ENCODE data around the gene P2RX2. TPM values are rescaled to one million over a fixed set of nuclear protein-coding genes. Genes with fewer than 3 reads are reported as not detected.
A peak's percentile ranks its signal among the peaks of the same experiment; 100 is the strongest.

Gene P2RX2
- total RNA-seq, 1 experiment from 2014 or later: not detected

- H2AFZ ChIP-seq (ENCODE audit: low read depth, low read length, poor library complexity, severe bottlenecking): peak overlapping the region; percentile 87
These were observed 3.6 kb upstream of the P2RX2 start for GRCh38 chr12:132614861-132615578.

More at GRCh38 chr12:132614861-132615578, 3.6 kb upstream of the P2RX2 start:
- H3K9me2 ChIP-seq (ENCODE audit: insufficient read depth): no peaks in the 10 kb centered on the region
- H3K9ac ChIP-seq (ENCODE audit: low read length): peak overlapping the region; percentile 25; the same call in 1 of the 2 replicates
- peak overlapping the region; percentile 59 for H3K4me2 ChIP-seq (ENCODE audit: low read length)
- DNase-seq (ENCODE audit: low read depth, low spot score) (peak; percentile 76), ATAC-seq (peak; percentile 96)
- H3K9me3 ChIP-seq (ENCODE audit: control insufficient read depth in 1 of 2, insufficient read depth in 1 of 2, low read depth in 1 of 2, low read length in 2 of 2): no peaks in the 10 kb centered on the region
- BruUV-seq (replicated peaks): no TSS peak
- no peak overlapping the region for H3K27ac ChIP-seq (ENCODE audit: low read depth, low read length)
- TF ChIP-seq YY1 (IDR thresholded peaks at IDR 0.05; ENCODE audit: extremely low read depth, insufficient replicate concordance, low read depth, low read length) (peak; percentile 29), CTCF (IDR thresholded peaks at IDR 0.05 in 2 of 3, conservative IDR thresholded peaks at IDR 0.05 in 1 of 3; ENCODE audit: borderline replicate concordance in 1 of 3, insufficient read depth in 1 of 3, low read depth in 2 of 3, low read length in 2 of 3) (peak; percentile 84 to 94 (median 94)), RAD21 (IDR thresholded peaks at IDR 0.05; ENCODE audit: low read depth) (peak; percentile 98), CBX3 (IDR thresholded peaks at IDR 0.05; ENCODE audit: low read depth) (peak; percentile 52; the same call in 1 of the 2 replicates), CEBPB (IDR thresholded peaks at IDR 0.05; ENCODE audit: low read depth) (no peak)
- TF ChIP-seq, protein P1, sequence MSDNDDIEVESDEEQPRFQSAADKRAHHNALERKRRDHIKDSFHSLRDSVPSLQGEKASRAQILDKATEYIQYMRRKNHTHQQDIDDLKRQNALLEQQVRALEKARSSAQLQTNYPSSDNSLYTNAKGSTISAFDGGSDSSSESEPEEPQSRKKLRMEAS (IDR thresholded peaks at IDR 0.05): peak; percentile 82
- H3K79me2 ChIP-seq (ENCODE audit: insufficient read depth, low read length): no peaks in the 10 kb centered on the region
- no peaks in the 10 kb centered on the region for H3K27me3 ChIP-seq (ENCODE audit: insufficient read depth, low read length)
- intact Hi-C loops (cut with micrococcal nuclease): loop anchor here (1.0 to 5.0 kb wide), 5 partner anchors 15 to 463 kb away; no protein-coding TSS in a partner anchor
- ChIA-PET RAD21 (ENCODE audit: low non-redundant PET in 1 of 2, low total read pairs in 2 of 2, uncharacterized antibody in 2 of 2, unreplicated experiment in 2 of 2) (interaction anchor here (1.0 to 1.8 kb wide), 4 partner anchors 54 to 201 kb away, joined by 4 to 7 read pairs (median 6); no protein-coding TSS in a partner anchor), CTCF (interaction anchor here (0.6 to 2.8 kb wide), 12 partner anchors 8 to 461 kb away, joined by 3 to 46 read pairs (median 6); no protein-coding TSS in a partner anchor), POLR2A (no interaction called here)
- no peaks in the 10 kb centered on the region for H3K36me3 ChIP-seq (ENCODE audit: control insufficient read depth in 1 of 2, insufficient read depth in 2 of 2, low read length in 2 of 2)
- no peaks in the 10 kb centered on the region for H4K20me1 ChIP-seq (ENCODE audit: insufficient read depth)
- H3K4me3 ChIP-seq (replicated peaks in 1 of 2; ENCODE audit: low read depth in 1 of 2, low read length in 2 of 2): no peak overlapping the region
- peaks cover 0 to 8% of the 10 kb centered on the region in 2 experiments; a peak in 2 of 4 replicates for H3K4me1 ChIP-seq (ENCODE audit: control insufficient read depth in 1 of 2, insufficient read depth in 2 of 2, low read length in 2 of 2)

All from HCT116 (cell line).